ENCODE results near the gene TK2. TPM values are rescaled to one million over a fixed set of nuclear protein-coding genes. Genes with fewer than 3 reads are reported as not detected.

The TK2 gene
- total and polyA plus RNA-seq, 9 of the 15 experiments (the other 6 are each of a cell fraction or from before 2014, with no cell fraction given) = 1.1 to 10.2 (median 5.3) TPM

- TF ChIP-seq GABPB2 (CRISPR knock-in tag; conservative IDR thresholded peaks at IDR 0.05) = no peak
- no peak for TF ChIP-seq HBP1 (CRISPR knock-in tag; IDR thresholded peaks at IDR 0.05)
- TF ChIP-seq TFAM (CRISPR knock-in tag; conservative IDR thresholded peaks at IDR 0.05) = no peak
- no peak for TF ChIP-seq ARID4B (CRISPR knock-in tag; IDR thresholded peaks at IDR 0.05)
- peak; percentile 62; the same call in 1 of the 2 replicates for TF ChIP-seq ARID2 (IDR thresholded peaks at IDR 0.05)
- TF ChIP-seq SRSF1 (IDR thresholded peaks at IDR 0.05; ENCODE audit: low read depth, low read length) = no peak
- no peak for TF ChIP-seq RBFOX2 (IDR thresholded peaks at IDR 0.05; ENCODE audit: low read depth, low read length)
- peak; percentile 33 for TF ChIP-seq NEUROD1 (IDR thresholded peaks at IDR 0.05; ENCODE audit: borderline replicate concordance, low read depth, low read length, partially characterized antibody)
- TF ChIP-seq CTBP1 (IDR thresholded peaks at IDR 0.05; ENCODE audit: borderline replicate concordance) = peak; percentile 32; the same call in 1 of the 2 replicates
- 0 out of 2 replicates have a peak, but pooled peaks have one; percentile 35 for TF ChIP-seq MYC (IDR thresholded peaks at IDR 0.05; ENCODE audit: low read depth, low read length)
- TF ChIP-seq MYC (CRISPR knock-in tag; IDR thresholded peaks at IDR 0.05; ENCODE audit: borderline replicate concordance, low read depth) = no peak
- no peak for TF ChIP-seq THAP7 (CRISPR knock-in tag; IDR thresholded peaks at IDR 0.05)
- no peak for TF ChIP-seq MYNN (IDR thresholded peaks at IDR 0.05)
- no peak for TF ChIP-seq MYNN (CRISPR knock-in tag; IDR thresholded peaks at IDR 0.05)
- TF ChIP-seq FOXJ3 (CRISPR knock-in tag; IDR thresholded peaks at IDR 0.05) = no peak
- TF ChIP-seq KDM5B (IDR thresholded peaks at IDR 0.05; ENCODE audit: insufficient replicate concordance, low read depth, low read length) = no peak
- no peak for TF ChIP-seq SAP30 (IDR thresholded peaks at IDR 0.05; ENCODE audit: borderline replicate concordance, insufficient read depth, low read depth, low read length, poor library complexity, severe bottlenecking)
- no peak for TF ChIP-seq ZNF740 (CRISPR knock-in tag; IDR thresholded peaks at IDR 0.05)
- TF ChIP-seq ZNF740 (tag; IDR thresholded peaks at IDR 0.05) = no peak
Observed at GRCh38 chr16:66588981-66589713, 39.2 kb upstream of the TK2 start (continued).
